ENCODE results near the gene MSX1. TPM values are rescaled to one million over a fixed set of nuclear protein-coding genes. Genes with fewer than 3 reads are reported as not detected.

The MSX1 gene
- total RNA-seq, 1 experiment from 2014 or later, result 59.9 TPM

DNA sequence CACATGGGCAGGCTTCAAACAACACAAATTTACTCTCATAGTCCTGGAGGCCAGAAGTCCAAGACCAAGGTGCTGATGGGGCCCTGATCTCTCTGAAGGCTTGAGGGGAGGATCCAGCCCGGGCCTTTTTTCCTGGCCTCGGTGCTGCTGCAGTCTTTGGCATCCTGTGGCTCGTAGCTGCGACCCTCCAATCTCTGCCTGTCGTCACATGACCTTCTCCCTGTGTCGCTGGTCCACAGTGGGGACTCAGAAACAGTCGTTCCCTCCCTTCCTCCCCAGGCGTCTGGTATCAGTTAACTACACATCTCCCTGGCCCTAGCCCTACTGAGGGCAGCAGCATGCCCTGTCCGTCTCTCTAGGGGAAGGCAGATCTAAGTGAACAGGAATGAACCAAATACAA is 19.1 kb upstream of the MSX1 start:
- Histone ChIP-seq H2AFZ (ENCODE audit: low read depth, low read length, poor library complexity, severe bottlenecking) (no peak overlapping the region), H3K9me3 (ENCODE audit: control insufficient read depth in 1 of 2, insufficient read depth in 1 of 2, low read depth in 1 of 2, low read length in 2 of 2) (no peaks in the 10 kb centered on the region), H3K4me2 (ENCODE audit: low read length) (no peak overlapping the region), H4K20me1 (ENCODE audit: insufficient read depth) (no peaks in the 10 kb centered on the region), H3K79me2 (ENCODE audit: insufficient read depth, low read length) (no peaks in the 10 kb centered on the region), H3K4me3 (replicated peaks in 1 of 2; ENCODE audit: low read depth in 1 of 2, low read length in 2 of 2) (no peak overlapping the region), H3K27me3 (ENCODE audit: insufficient read depth, low read length) (no peaks in the 10 kb centered on the region), H3K4me1 (ENCODE audit: control insufficient read depth in 1 of 2, insufficient read depth in 2 of 2, low read length in 2 of 2) (peaks cover 3 to 19% of the 10 kb centered on the region in 2 experiments; a peak in 2 of 4 replicates), H3K9ac (ENCODE audit: low read length) (no peak overlapping the region), H3K9me2 (ENCODE audit: insufficient read depth) (no peaks in the 10 kb centered on the region), H3K27ac (ENCODE audit: low read depth, low read length) (no peak overlapping the region), H3K36me3 (ENCODE audit: control insufficient read depth in 1 of 2, insufficient read depth in 2 of 2, low read length in 2 of 2) (no peaks in the 10 kb centered on the region)
- RAD21 ChIA-PET (ENCODE audit: low non-redundant PET in 1 of 2, low total read pairs in 2 of 2, uncharacterized antibody in 2 of 2, unreplicated experiment in 2 of 2), result no interaction called here
- CTCF ChIA-PET, result no interaction called here
- POLR2A ChIA-PET, result no interaction called here
- intact Hi-C loops (cut with micrococcal nuclease), result no loop called here
- ATAC-seq, result no peak
- TF ChIP-seq YY1 (IDR thresholded peaks at IDR 0.05; ENCODE audit: extremely low read depth, insufficient replicate concordance, low read depth, low read length) (no peak), TCF7L2 (IDR thresholded peaks at IDR 0.05; ENCODE audit: borderline replicate concordance, extremely low read depth, insufficient read depth, insufficient read length) (no peak), CBX3 (IDR thresholded peaks at IDR 0.05; ENCODE audit: low read depth) (no peak), ELF1 (IDR thresholded peaks at IDR 0.05; ENCODE audit: borderline replicate concordance, low read depth) (no peak), EGR1 (IDR thresholded peaks at IDR 0.05; ENCODE audit: low read depth) (no peak), POLR2AphosphoS5 (IDR thresholded peaks at IDR 0.05; ENCODE audit: low read depth, low read length) (no peak), ZFX (IDR thresholded peaks at IDR 0.05) (no peak), POLR2A (IDR thresholded peaks at IDR 0.05; ENCODE audit: borderline replicate concordance, extremely low read depth, insufficient read depth, insufficient read length) (no peak), SRF (IDR thresholded peaks at IDR 0.05; ENCODE audit: low read depth) (no peak), FOSL1 (IDR thresholded peaks at IDR 0.05; ENCODE audit: low read depth) (no peak), EZH2phosphoT487 (IDR thresholded peaks at IDR 0.05; ENCODE audit: borderline replicate concordance) (no peak), JUND (IDR thresholded peaks at IDR 0.05) (no peak), SIN3A (IDR thresholded peaks at IDR 0.05; ENCODE audit: low read depth) (no peak), RAD21 (IDR thresholded peaks at IDR 0.05; ENCODE audit: low read depth) (no peak)
- TF ChIP-seq, protein P1, sequence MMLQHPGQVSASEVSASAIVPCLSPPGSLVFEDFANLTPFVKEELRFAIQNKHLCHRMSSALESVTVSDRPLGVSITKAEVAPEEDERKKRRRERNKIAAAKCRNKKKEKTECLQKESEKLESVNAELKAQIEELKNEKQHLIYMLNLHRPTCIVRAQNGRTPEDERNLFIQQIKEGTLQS (IDR thresholded peaks at IDR 0.05), result no peak
- TF ChIP-seq, protein P2, sequence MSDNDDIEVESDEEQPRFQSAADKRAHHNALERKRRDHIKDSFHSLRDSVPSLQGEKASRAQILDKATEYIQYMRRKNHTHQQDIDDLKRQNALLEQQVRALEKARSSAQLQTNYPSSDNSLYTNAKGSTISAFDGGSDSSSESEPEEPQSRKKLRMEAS (IDR thresholded peaks at IDR 0.05), result no peak
- TF ChIP-seq, protein P3, sequence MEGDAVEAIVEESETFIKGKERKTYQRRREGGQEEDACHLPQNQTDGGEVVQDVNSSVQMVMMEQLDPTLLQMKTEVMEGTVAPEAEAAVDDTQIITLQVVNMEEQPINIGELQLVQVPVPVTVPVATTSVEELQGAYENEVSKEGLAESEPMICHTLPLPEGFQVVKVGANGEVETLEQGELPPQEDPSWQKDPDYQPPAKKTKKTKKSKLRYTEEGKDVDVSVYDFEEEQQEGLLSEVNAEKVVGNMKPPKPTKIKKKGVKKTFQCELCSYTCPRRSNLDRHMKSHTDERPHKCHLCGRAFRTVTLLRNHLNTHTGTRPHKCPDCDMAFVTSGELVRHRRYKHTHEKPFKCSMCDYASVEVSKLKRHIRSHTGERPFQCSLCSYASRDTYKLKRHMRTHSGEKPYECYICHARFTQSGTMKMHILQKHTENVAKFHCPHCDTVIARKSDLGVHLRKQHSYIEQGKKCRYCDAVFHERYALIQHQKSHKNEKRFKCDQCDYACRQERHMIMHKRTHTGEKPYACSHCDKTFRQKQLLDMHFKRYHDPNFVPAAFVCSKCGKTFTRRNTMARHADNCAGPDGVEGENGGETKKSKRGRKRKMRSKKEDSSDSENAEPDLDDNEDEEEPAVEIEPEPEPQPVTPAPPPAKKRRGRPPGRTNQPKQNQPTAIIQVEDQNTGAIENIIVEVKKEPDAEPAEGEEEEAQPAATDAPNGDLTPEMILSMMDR (IDR thresholded peaks at IDR 0.05 in 2 of 3, conservative IDR thresholded peaks at IDR 0.05 in 1 of 3; ENCODE audit: borderline replicate concordance in 1 of 3, insufficient read depth in 1 of 3, low read depth in 2 of 3, low read length in 2 of 3), result no peak
- no TSS peak for BruUV-seq (replicated peaks)
- DNase-seq (ENCODE audit: low read depth, low spot score), result no peak

Data from HCT116 (cell line).